HepG2 (cell line): Measurements from ENCODE around the gene VWA3B. TPM values are rescaled to one million over a fixed set of nuclear protein-coding genes. Genes with fewer than 3 reads are reported as not detected.
A peak's percentile ranks its signal among the peaks of the same experiment; 100 is the strongest.

Source experiments
- ATAC-seq: fragments of 200-7000 bp; cut with Tn5 transposase; 3 replicates; pipeline ENCODE4 v1.9.1; 2020; ENCODE audit warnings: mild to moderate bottlenecking, moderate library complexity
- BruUV-seq: library from RNA; stranded (reverse); fragments of 400-500 nt; replicated peaks from 2 replicates; lab custom pipeline; 2021; lab: Mats Ljungman, UMichigan
- CTCF ChIA-PET: fragments of 300-600 bp; formaldehyde crosslinking; extraction: SDS; loops from one replicate; lab custom pipeline; 2021; ENCODE audit warnings: low total read pairs, inconsistent platforms, low intra/inter-chr PET ratio; lab: Yijun Ruan, JAX
- POLR2A ChIA-PET: fragments of 350-600 bp; sonication (Branson Sonifier 250); formaldehyde crosslinking; loops from one replicate; lab custom pipeline; 2020; ENCODE audit warnings: antibody characterized with exemption, inconsistent platforms; lab: Yijun Ruan, JAX
- DNase-seq: peaks from one replicate; pipeline ENCODE4 v3.0.0-alpha.2; 2015; ENCODE audit warnings: low spot score
- FAIRE-seq: peaks from 3 replicates; lab custom pipeline; 2011; peaks lifted over from hg19 to GRCh38; lab: Jason Lieb, UNC
- H2AFZ ChIP-seq: one replicate; pipeline ENCODE4 v1.6.1; 2011; ENCODE audit warnings: low read length, inconsistent platforms
- H3K27ac ChIP-seq: fragments of 300-600 bp; 3 replicates; pipeline ENCODE4 v1.8.0; 2011; ENCODE audit warnings: mixed run types, mild to moderate bottlenecking, mixed read lengths, low read length, inconsistent platforms; ENCODE audit not compliant: insufficient read depth; ENCODE audit errors: extremely low read length
- H3K27me3 ChIP-seq, 2 experiments: fragments of 200-600 bp in 1 of 2; 2 replicates in 1 of 2; 3 replicates in 1 of 2; pipeline versions ENCODE4 v1.6.0 to v1.8.0; 2011; ENCODE audit warnings: low read length in 2 of 2, mild to moderate bottlenecking in 2 of 2, moderate library complexity in 2 of 2, inconsistent platforms in 1 of 2; ENCODE audit not compliant: insufficient read depth in 2 of 2, control insufficient read depth in 1 of 2
- H3K36me3 ChIP-seq, 2 experiments: fragments of 200-600 bp in 1 of 2; replicated peaks in 1 of 2; 2 replicates in 1 of 2; 3 replicates in 1 of 2; pipeline versions ENCODE4 v1.5.1 to v1.8.0; 2011; ENCODE audit warnings: low read length in 2 of 2, inconsistent platforms in 1 of 2; ENCODE audit not compliant: insufficient read depth in 2 of 2, control insufficient read depth in 1 of 2
- H3K4me1 ChIP-seq: 2 replicates; pipeline ENCODE4 v1.5.1; 2012; ENCODE audit warnings: low read length, inconsistent platforms; ENCODE audit not compliant: insufficient read depth
- H3K4me2 ChIP-seq: 2 replicates; pipeline ENCODE4 v1.6.0; 2011; ENCODE audit warnings: low read depth, low read length, inconsistent platforms
- H3K4me3 ChIP-seq, 3 experiments: fragments of 200-600 bp in 1 of 3; sonication (generic), shearing (Covaris generic) in 1 of 3; replicated peaks in 1 of 3; 2 replicates each; pipeline ENCODE4 v1.5.1; 2011 to 2016; ENCODE audit warnings: low read length in 3 of 3, inconsistent platforms in 2 of 3, low read depth in 2 of 3, mild to moderate bottlenecking in 2 of 3, control low read depth in 1 of 3, mixed read lengths in 1 of 3; ENCODE audit not compliant: insufficient read depth in 1 of 3
- H3K79me2 ChIP-seq: one replicate; pipeline ENCODE4 v1.6.1; 2011; ENCODE audit warnings: low read length, inconsistent platforms; ENCODE audit not compliant: insufficient read depth
- H3K9ac ChIP-seq: 2 replicates; pipeline ENCODE4 v1.6.0; 2011; ENCODE audit warnings: mild to moderate bottlenecking, low read depth, low read length, inconsistent platforms; ENCODE audit not compliant: insufficient read depth
- H3K9me3 ChIP-seq: 2 replicates; pipeline ENCODE4 v1.5.1; 2012; ENCODE audit warnings: mild to moderate bottlenecking, low read length
- H4K20me1 ChIP-seq: 2 replicates; pipeline ENCODE4 v1.6.0; 2011; ENCODE audit warnings: inconsistent platforms, mild to moderate bottlenecking, low read length, moderate library complexity; ENCODE audit not compliant: insufficient read depth
- FOXA1 ChIP-seq, 2 experiments: fragments of 450-650 bp in 1 of 2; sonication (generic) in 1 of 2; formaldehyde crosslinking in 1 of 2; IDR thresholded peaks; 2 replicates each; pipeline versions ENCODE4 v1.4.0 to v1.6.1; 2016 to 2020; ENCODE audit warnings: missing genetic modification reagents in 1 of 2
- FOXM1 ChIP-seq: sonication (generic); formaldehyde crosslinking; IDR thresholded peaks from 2 replicates; pipeline ENCODE4 v1.5.0; 2020; ENCODE audit warnings: missing genetic modification reagents
- GZF1 ChIP-seq: sonication (generic); formaldehyde crosslinking; IDR thresholded peaks from 2 replicates; pipeline ENCODE4 v1.5.1; 2020; ENCODE audit warnings: mild to moderate bottlenecking, missing genetic modification reagents
- HDAC6 ChIP-seq: fragments of 200-600 bp; sonication (generic); IDR thresholded peaks from 2 replicates; pipeline ENCODE4 v1.7.0; 2017; ENCODE audit warnings: mild to moderate bottlenecking, antibody characterized with exemption, low read length, low read depth
- SUZ12 ChIP-seq: fragments of 150-350 bp; IDR thresholded peaks from 2 replicates; pipeline ENCODE4 v1.6.1; 2014; ENCODE audit warnings: low read depth, low read length
- ZNF567 ChIP-seq: sonication (generic); formaldehyde crosslinking; IDR thresholded peaks from 2 replicates; pipeline ENCODE4 v1.8.1; 2023; ENCODE audit warnings: mild to moderate bottlenecking, missing genetic modification reagents, borderline replicate concordance
- ZNF629 ChIP-seq: sonication (generic); formaldehyde crosslinking; conservative IDR thresholded peaks from 2 replicates; pipeline ENCODE4 v1.5.0; 2020; ENCODE audit warnings: missing genetic modification reagents
- WGBS: methylation state at CpG from one replicate; pipeline ENCODE4 v1.1.6; 2017; ENCODE audit warnings: low lambda C conversion rate; 5-methylcytosine and 5-hydroxymethylcytosine counted together
- in situ Hi-C: cut with HindIII; loops from 2 replicates; pipeline ENCODE4 v1.10.0; 2017; ENCODE audit warnings: low pct_unique_long_range_greater_than_20kb; ENCODE audit not compliant: extremely low pct_ligation_motif_present
- intact Hi-C: fragments of 100-400 bp; cut with micrococcal nuclease; formaldehyde crosslinking; loops from one replicate; pipeline ENCODE4 v1.10.0; 2022; ENCODE audit not compliant: unreplicated experiment
- polyA plus RNA-seq, 8 experiments: library from polyadenylated mRNA; depleted of rRNA in 3 of 8; stranded (reverse) in 7 of 8; unstranded in 1 of 8; fragments of >200 nt; fragmentation: Illumina TruSeq in 4 of 8; extraction: Trizol in 4 of 8; gene quantifications; 2 replicates each; pipeline versions ENCODE4 v1.2.1 to v1.2.3, GENCODE V29; 2011 to 2016; ENCODE audit warnings: low read depth in 4 of 8, missing spikeins in 1 of 8, mixed read lengths in 1 of 8; ENCODE audit not compliant: insufficient read depth in 1 of 8
- total RNA-seq, 5 experiments: library from RNA; depleted of rRNA; stranded (reverse); fragments of >200 nt; fragmentation: Illumina TruSeq; extraction: Trizol; gene quantifications; 2 replicates each; pipeline ENCODE4 v1.2.3, GENCODE V29; 2016; ENCODE audit warnings: low read depth in 1 of 5
- TF ChIP-seq, protein P1 (sequence below): sonication (generic); formaldehyde crosslinking; IDR thresholded peaks from 2 replicates; pipeline ENCODE4 v1.8.0; 2022; ENCODE audit warnings: mild to moderate bottlenecking, missing genetic modification reagents, borderline replicate concordance
- TF ChIP-seq, protein P2 (sequence below), 2 experiments: fragments of 450-650 bp in 1 of 2; sonication (generic) in 1 of 2; formaldehyde crosslinking; IDR thresholded peaks; 2 replicates each; pipeline versions ENCODE4 v1.5.0 to v1.8.0; 2020 to 2022; ENCODE audit warnings: mild to moderate bottlenecking in 1 of 2, missing genetic modification reagents in 1 of 2
- TF ChIP-seq, protein P3 (sequence below): sonication (generic); formaldehyde crosslinking; IDR thresholded peaks from 2 replicates; pipeline ENCODE4 v1.4.0; 2020; ENCODE audit warnings: missing genetic modification reagents, mild to moderate bottlenecking, borderline replicate concordance

The VWA3B gene
- total and polyA plus RNA-seq, 2 of the 13 experiments (the other 11 are each of a cell fraction or from before 2014, with no cell fraction given), result not detected

- no peak overlapping the region for H2AFZ ChIP-seq
- 0 out of 2 replicates have a peak, but pooled peaks have one; percentile 13 for TF ChIP-seq ZNF629 (CRISPR knock-in tag)
- TF ChIP-seq, protein P1, sequence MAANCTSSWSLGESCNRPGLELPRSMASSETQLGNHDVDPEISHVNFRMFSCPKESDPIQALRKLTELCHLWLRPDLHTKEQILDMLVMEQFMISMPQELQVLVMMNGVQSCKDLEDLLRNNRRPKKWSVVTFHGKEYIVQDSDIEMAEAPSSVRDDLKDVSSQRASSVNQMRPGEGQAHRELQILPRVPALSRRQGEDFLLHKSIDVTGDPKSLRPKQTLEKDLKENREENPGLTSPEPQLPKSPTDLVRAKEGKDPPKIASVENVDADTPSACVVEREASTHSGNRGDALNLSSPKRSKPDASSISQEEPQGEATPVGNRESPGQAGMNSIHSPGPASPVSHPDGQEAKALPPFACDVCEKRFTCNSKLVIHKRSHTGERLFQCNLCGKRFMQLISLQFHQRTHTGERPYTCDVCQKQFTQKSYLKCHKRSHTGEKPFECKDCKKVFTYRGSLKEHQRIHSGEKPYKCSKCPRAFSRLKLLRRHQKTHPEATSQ (CRISPR knock-in tag), result no peak
- TF ChIP-seq, all 625 proteins: peak for 1
- H3K9me3 ChIP-seq, result no peaks in the 10 kb centered on the region
- no peaks in the 10 kb centered on the region for H4K20me1 ChIP-seq
- no peak overlapping the region for H3K27ac ChIP-seq
- H3K27me3 ChIP-seq, result peaks cover 2 to 18% of the 10 kb centered on the region in 2 experiments; a peak in 4 of 5 replicates
- H3K4me1 ChIP-seq, result no peaks in the 10 kb centered on the region
- H3K4me3 ChIP-seq, result no peak overlapping the region
- FAIRE-seq, result no peak
- H3K9ac ChIP-seq, result no peak overlapping the region
- in situ Hi-C loops (loop anchor here (10.0 kb wide), 1 partner anchor 350 kb away; no protein-coding TSS in a partner anchor), intact Hi-C loops (no loop called here)
- H3K4me2 ChIP-seq, result no peak overlapping the region
- no TSS peak for BruUV-seq
- ChIA-PET POLR2A (no interaction called here), CTCF (no interaction called here)
- ATAC-seq, result no peak
- no peaks in the 10 kb centered on the region for H3K79me2 ChIP-seq
- 37% methylated on average over 8 of the region's 8 CpGs for WGBS
- no peak for DNase-seq
- H3K36me3 ChIP-seq, result no peaks in the 10 kb centered on the region
These were observed 68.3 kb downstream of the VWA3B start for GRCh38 chr2:98155291-98155690.

GRCh38 chr2:98155716-98156115 lies 68.7 kb downstream of the VWA3B start:
- ChIA-PET POLR2A (no interaction called here), CTCF (no interaction called here)
- Histone ChIP-seq H3K4me1 (no peaks in the 10 kb centered on the region), H3K79me2 (no peaks in the 10 kb centered on the region), H3K4me2 (no peak overlapping the region), H3K36me3 (no peaks in the 10 kb centered on the region), H3K4me3 (no peak overlapping the region), H2AFZ (no peak overlapping the region), H3K27ac (no peak overlapping the region), H3K9ac (no peak overlapping the region), H3K27me3 (peaks cover 2 to 22% of the 10 kb centered on the region in 2 experiments; a peak in 4 of 5 replicates), H4K20me1 (no peaks in the 10 kb centered on the region), H3K9me3 (no peaks in the 10 kb centered on the region)
- 32% methylated on average over 4 of the region's 4 CpGs for WGBS
- ATAC-seq (no peak), FAIRE-seq (no peak), DNase-seq (no peak)
- intact Hi-C loops (no loop called here), in situ Hi-C loops (loop anchor here (10.0 kb wide), 1 partner anchor 351 kb away; no protein-coding TSS in a partner anchor)
- no TSS peak for BruUV-seq
- TF ChIP-seq GZF1 (no peak), FOXA1 (IDR thresholded peaks at IDR 0.05) (no peak), FOXA1 (CRISPR knock-in tag; IDR thresholded peaks at IDR 0.05) (no peak), SUZ12 (no peak), ZNF567 (CRISPR knock-in tag) (no peak), FOXM1 (CRISPR knock-in tag) (no peak), HDAC6 (no peak)
- TF ChIP-seq, protein P2, sequence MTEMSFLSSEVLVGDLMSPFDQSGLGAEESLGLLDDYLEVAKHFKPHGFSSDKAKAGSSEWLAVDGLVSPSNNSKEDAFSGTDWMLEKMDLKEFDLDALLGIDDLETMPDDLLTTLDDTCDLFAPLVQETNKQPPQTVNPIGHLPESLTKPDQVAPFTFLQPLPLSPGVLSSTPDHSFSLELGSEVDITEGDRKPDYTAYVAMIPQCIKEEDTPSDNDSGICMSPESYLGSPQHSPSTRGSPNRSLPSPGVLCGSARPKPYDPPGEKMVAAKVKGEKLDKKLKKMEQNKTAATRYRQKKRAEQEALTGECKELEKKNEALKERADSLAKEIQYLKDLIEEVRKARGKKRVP (CRISPR knock-in tag; IDR thresholded peaks at IDR 0.05), result no peak
- TF ChIP-seq, protein P1 (CRISPR knock-in tag), result no peak
- TF ChIP-seq, protein P3, sequence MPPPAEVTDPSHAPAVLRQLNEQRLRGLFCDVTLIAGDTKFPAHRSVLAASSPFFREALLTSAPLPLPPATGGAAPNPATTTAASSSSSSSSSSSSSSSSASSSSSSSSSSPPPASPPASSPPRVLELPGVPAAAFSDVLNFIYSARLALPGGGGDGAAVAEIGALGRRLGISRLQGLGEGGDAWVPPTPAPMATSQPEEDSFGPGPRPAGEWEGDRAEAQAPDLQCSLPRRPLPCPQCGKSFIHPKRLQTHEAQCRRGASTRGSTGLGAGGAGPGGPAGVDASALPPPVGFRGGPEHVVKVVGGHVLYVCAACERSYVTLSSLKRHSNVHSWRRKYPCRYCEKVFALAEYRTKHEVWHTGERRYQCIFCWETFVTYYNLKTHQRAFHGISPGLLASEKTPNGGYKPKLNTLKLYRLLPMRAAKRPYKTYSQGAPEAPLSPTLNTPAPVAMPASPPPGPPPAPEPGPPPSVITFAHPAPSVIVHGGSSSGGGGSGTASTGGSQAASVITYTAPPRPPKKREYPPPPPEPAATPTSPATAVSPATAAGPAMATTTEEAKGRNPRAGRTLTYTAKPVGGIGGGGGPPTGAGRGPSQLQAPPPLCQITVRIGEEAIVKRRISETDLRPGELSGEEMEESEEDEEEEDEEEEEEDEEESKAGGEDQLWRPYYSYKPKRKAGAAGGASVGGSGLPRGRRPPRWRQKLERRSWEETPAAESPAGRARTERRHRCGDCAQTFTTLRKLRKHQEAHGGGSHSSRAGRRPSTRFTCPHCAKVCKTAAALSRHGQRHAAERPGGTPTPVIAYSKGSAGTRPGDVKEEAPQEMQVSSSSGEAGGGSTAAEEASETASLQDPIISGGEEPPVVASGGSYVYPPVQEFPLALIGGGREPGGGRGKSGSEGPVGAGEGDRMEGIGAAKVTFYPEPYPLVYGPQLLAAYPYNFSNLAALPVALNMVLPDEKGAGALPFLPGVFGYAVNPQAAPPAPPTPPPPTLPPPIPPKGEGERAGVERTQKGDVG, result no peak
